Bronchial epithelial cell (primary cell): ENCODE results near the gene MGP. TPM values are rescaled to one million over a fixed set of nuclear protein-coding genes. Genes with fewer than 3 reads are reported as not detected.

Experiments
- DNase-seq: peaks from one replicate; pipeline ENCODE4 v3.0.0-alpha.2; 2010; ENCODE audit warnings: low read depth
- FAIRE-seq: peaks from 2 replicates; lab custom pipeline; 2011; peaks lifted over from hg19 to GRCh38; lab: Jason Lieb, UNC
- H3K27me3 ChIP-seq: 2 replicates; pipeline ENCODE4 v1.5.1; 2011; ENCODE audit warnings: low read length; ENCODE audit not compliant: control insufficient read depth, insufficient read depth
- H3K36me3 ChIP-seq: 2 replicates; pipeline ENCODE4 v1.5.1; 2011; ENCODE audit warnings: low read length; ENCODE audit not compliant: control insufficient read depth, insufficient read depth
- H3K4me3 ChIP-seq: 2 replicates; pipeline ENCODE4 v1.5.1; 2011; ENCODE audit warnings: mild to moderate bottlenecking, low read depth, low read length, control low read depth
- CTCF ChIP-seq: IDR thresholded peaks from 2 replicates; pipeline ENCODE4 v1.5.1; 2011; ENCODE audit warnings: mild to moderate bottlenecking, moderate library complexity, low read length, control low read depth, inconsistent platforms; ENCODE audit not compliant: insufficient read depth, severe bottlenecking
- total RNA-seq: library from RNA; depleted of rRNA; stranded (reverse); fragments of >200 nt; gene quantifications from 2 replicates; pipeline ENCODE4 v1.2.1, GENCODE V29; 2014

The MGP gene
- total RNA-seq, 1 donor from 2014 or later: 0.79 TPM

DNA sequence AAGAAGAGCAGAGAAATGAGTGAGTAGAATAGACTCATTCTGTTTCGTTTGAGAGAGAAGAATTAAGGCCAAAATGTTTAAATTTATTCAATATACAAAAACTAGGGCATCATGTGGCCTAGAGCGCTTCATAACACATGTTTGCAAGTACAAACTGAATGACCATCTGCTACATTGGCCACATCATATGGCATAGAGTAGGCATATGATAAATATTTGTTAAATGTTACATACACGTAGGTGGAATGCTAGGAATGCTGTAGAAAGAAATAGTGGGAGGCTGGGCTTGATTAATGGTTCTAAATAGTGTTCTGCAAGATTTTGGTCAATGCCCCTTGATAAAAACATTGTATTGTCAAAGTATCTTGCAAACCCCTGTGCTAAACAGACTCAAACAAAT, 10.8 kb downstream of the MGP start:
- Histone ChIP-seq H3K36me3 (no peaks in the 10 kb centered on the region), H3K27me3 (no peaks in the 10 kb centered on the region), H3K4me3 (no peak overlapping the region)
- FAIRE-seq: no peak
- DNase-seq: peak; percentile 42
- no peak for TF ChIP-seq CTCF

DNA sequence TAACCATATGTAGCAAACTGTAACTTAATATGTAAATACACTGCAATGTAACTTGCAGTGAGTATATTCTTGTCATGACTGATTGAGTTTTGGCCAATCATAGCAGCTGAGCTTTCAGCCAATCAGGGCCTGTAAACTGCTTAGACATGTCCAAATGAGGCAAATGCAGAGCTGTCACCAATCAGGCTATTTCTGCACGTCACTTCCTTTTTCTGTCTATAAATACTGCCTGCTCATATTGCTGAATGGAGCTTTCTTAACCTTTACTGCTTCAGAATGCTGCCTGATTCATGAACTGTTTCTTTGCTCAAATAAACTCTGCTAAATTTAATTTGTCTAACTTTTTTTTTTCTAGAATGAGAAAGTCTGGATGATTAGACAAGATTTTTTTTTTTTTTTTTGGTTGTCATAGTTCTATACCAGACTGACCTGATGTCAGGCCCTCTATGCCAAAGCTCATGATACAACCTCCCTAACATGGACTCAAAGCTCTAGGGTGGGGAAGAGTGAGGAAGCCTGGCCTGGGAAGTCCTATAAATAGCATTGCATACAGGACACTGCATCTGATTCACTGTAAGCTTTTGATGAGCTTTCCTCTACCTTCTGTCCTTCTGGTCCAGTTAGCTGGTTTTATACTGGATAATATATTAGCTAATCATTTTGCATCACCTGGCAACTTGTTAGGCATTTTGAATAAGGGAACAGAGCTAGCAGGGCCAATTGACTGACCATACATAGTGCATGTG, 12.0 kb downstream of the MGP start:
- no peaks in the 10 kb centered on the region for H3K36me3 ChIP-seq
- TF ChIP-seq CTCF: no peak
- FAIRE-seq (no peak), DNase-seq (no peak)
- no peak overlapping the region for H3K4me3 ChIP-seq
- no peaks in the 10 kb centered on the region for H3K27me3 ChIP-seq

GRCh38 chr12:14871886-14872285, 13.8 kb downstream of the MGP start:
- no peak for TF ChIP-seq CTCF
- FAIRE-seq: no peak

GRCh38 chr12:14871247-14871646, 14.4 kb downstream of the MGP start:
- no peak for FAIRE-seq
- no peaks in the 10 kb centered on the region for H3K36me3 ChIP-seq
- H3K4me3 ChIP-seq: no peak overlapping the region
- no peak for TF ChIP-seq CTCF
- no peak for DNase-seq
- no peaks in the 10 kb centered on the region for H3K27me3 ChIP-seq

More at GRCh38 chr12:14871886-14872285, 13.8 kb downstream of the MGP start:
- no peak for DNase-seq
- Histone ChIP-seq H3K4me3 (no peak overlapping the region), H3K36me3 (no peaks in the 10 kb centered on the region), H3K27me3 (no peaks in the 10 kb centered on the region)

DNA sequence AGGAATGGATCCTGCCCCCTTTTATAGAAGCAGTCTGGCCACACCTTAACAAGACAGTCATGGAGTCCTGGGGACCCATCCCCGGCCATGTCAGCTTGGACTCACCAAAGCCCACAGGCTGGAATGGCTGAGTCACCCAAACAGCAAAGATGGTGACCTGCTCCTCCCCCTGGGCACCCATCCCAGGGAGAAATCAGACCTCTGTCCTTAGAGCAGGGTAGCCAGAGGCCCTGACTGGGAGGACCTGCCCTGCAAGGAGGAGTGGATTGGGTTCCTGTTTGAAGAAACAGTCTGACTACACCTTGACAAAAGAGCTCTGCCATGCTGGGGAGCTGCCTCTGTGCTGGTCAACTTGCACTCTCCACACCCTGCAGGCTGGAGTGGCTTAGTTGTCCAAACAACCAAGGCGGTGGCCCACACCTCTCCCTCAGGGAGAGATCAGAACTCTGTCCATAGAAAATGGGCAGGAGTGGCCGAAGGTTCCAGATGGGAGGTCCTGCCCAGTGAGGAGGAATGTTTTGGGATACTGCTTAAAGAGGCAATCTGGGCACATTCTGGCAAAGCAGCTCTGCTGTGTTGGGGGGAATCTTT, 16.6 kb downstream of the MGP start:
- Histone ChIP-seq H3K27me3 (no peaks in the 10 kb centered on the region), H3K36me3 (no peaks in the 10 kb centered on the region), H3K4me3 (no peak overlapping the region)
- FAIRE-seq (peak; percentile 50), DNase-seq (peak; percentile 36)
- no peak for TF ChIP-seq CTCF
